Naive thymus-derived CD8-positive, alpha-beta T cell (primary cell): ENCODE results near the gene NDST1. TPM values are rescaled to one million over a fixed set of nuclear protein-coding genes. Genes with fewer than 3 reads are reported as not detected.
A peak's percentile ranks its signal among the peaks of the same experiment; 100 is the strongest.
"Not testable (repeated sequence)": the region's sequence is repeated elsewhere in the genome, so short reads cannot be mapped to it uniquely, and the experiment has no call there.

Source experiments
- ATAC-seq, 2 donors: fragments of 150-1000 bp; cut with Tn5 transposase in 1 of 2; sonication (Bioruptor Pico), chemical (Tn5 transposase) in 1 of 2; 1 replicate in 1 of 2; 2 replicates in 1 of 2; pipeline ENCODE4 v1.10.0; 2021; ENCODE audit warnings: mild to moderate bottlenecking in 2 of 2, moderate library complexity in 2 of 2
- POLR2A ChIA-PET: fragments of 350-600 bp; sonication (Branson Sonifier 250); formaldehyde crosslinking; loops from one replicate; lab custom pipeline; 2021; ENCODE audit warnings: antibody characterized with exemption; lab: Charles Lee
- DNase-seq, 10 donors: peaks; one replicate each; pipeline versions ENCODE4 v3.0.0 to v3.0.0-alpha.2; 2020 to 2022
- H3K27ac Mint-ChIP-seq, 10 donors: one replicate each; pipeline ENCODE4 v1.8.0; 2020 to 2022; ENCODE audit warnings: mild to moderate bottlenecking in 10 of 10, mixed read lengths in 10 of 10, moderate library complexity in 4 of 10, inconsistent platforms in 1 of 10
- H3K27me3 Mint-ChIP-seq, 5 donors: one replicate each; pipeline ENCODE4 v1.8.0; 2021 to 2022; ENCODE audit warnings: mixed read lengths in 5 of 5
- H3K36me3 Mint-ChIP-seq, 3 donors: one replicate each; pipeline ENCODE4 v1.8.0; 2020 to 2022; ENCODE audit warnings: mixed read lengths in 3 of 3, mild to moderate bottlenecking in 2 of 3, inconsistent platforms in 1 of 3
- H3K4me1 Mint-ChIP-seq, 4 donors: one replicate each; pipeline ENCODE4 v1.8.0; 2021 to 2022; ENCODE audit warnings: mixed read lengths in 4 of 4
- H3K4me3 Mint-ChIP-seq, 10 donors: one replicate each; pipeline ENCODE4 v1.8.0; 2020 to 2022; ENCODE audit warnings: mild to moderate bottlenecking in 10 of 10, mixed read lengths in 10 of 10, moderate library complexity in 6 of 10, inconsistent platforms in 1 of 10
- H3K9me3 Mint-ChIP-seq, 9 donors: one replicate each; pipeline ENCODE4 v1.8.0; 2020 to 2022; ENCODE audit warnings: mixed read lengths in 9 of 9, mild to moderate bottlenecking in 3 of 9, inconsistent platforms in 1 of 9, moderate library complexity in 1 of 9
- polyA plus RNA-seq, 3 donors: library from polyadenylated mRNA; unstranded; fragments of 300-500 nt; fragmentation: Illumina TruSeq; gene quantifications; one replicate each; pipeline ENCODE4 v1.2.3, GENCODE V29; 2021
- total RNA-seq, 8 experiments: library from RNA in 2 of 8; stranded (reverse) in 2 of 8; gene quantifications; one replicate each; pipeline ENCODE4 v1.2.3 and lab custom pipeline; 2021 to 2026

NDST1 gene
- total and polyA plus RNA-seq, 5 experiments from 2014 or later, result 0.54 to 0.81 (median 0.55) TPM; not detected in 2

- Mint-ChIP-seq H3K27ac (no peak overlapping the region), H3K9me3 (no peaks in the 10 kb centered on the region), H3K27me3 (no peaks in the 10 kb centered on the region), H3K4me1 (no peaks in the 10 kb centered on the region), H3K36me3 (no peaks in the 10 kb centered on the region), H3K4me3 (no peak overlapping the region)
- DNase-seq, result no peak
- ATAC-seq, result no peak
- POLR2A ChIA-PET, result no interaction called here
Measured at GRCh38 chr5:150513375-150514309, 5.7 kb downstream of the NDST1 start.

GRCh38 chr5:150514708-150515211 lies 6.8 kb downstream of the NDST1 start:
- DNase-seq, result no peak
- no peak for ATAC-seq
- no peaks in the 10 kb centered on the region for H3K4me1 Mint-ChIP-seq
- H3K27me3 Mint-ChIP-seq, result no peaks in the 10 kb centered on the region
- POLR2A ChIA-PET, result no interaction called here
- H3K9me3 Mint-ChIP-seq, result no peaks in the 10 kb centered on the region
- no peaks in the 10 kb centered on the region for H3K36me3 Mint-ChIP-seq
- peak overlapping the region in 1 of 10 donors; percentile 2 for H3K27ac Mint-ChIP-seq
- H3K4me3 Mint-ChIP-seq, result no peak overlapping the region

- DNase-seq (no peak), ATAC-seq (no peak)
- no peaks in the 10 kb centered on the region for H3K36me3 Mint-ChIP-seq
- POLR2A ChIA-PET, result no interaction called here
- H3K9me3 Mint-ChIP-seq, result no peaks in the 10 kb centered on the region
- no peaks in the 10 kb centered on the region for H3K4me1 Mint-ChIP-seq
- no peaks in the 10 kb centered on the region for H3K27me3 Mint-ChIP-seq
- H3K27ac Mint-ChIP-seq, result peak overlapping the region in 2 of 10 donors; percentile 2 to 41
- no peak overlapping the region for H3K4me3 Mint-ChIP-seq
Measured at GRCh38 chr5:150515446-150515845, 7.5 kb downstream of the NDST1 start.

- no peak overlapping the region for H3K4me3 Mint-ChIP-seq
- POLR2A ChIA-PET, result no interaction called here
- ATAC-seq (no peak), DNase-seq (no peak)
- no peak overlapping the region for H3K27ac Mint-ChIP-seq
- no peaks in the 10 kb centered on the region for H3K27me3 Mint-ChIP-seq
- no peaks in the 10 kb centered on the region for H3K4me1 Mint-ChIP-seq
- no peaks in the 10 kb centered on the region for H3K9me3 Mint-ChIP-seq
- no peaks in the 10 kb centered on the region for H3K36me3 Mint-ChIP-seq
Measured at GRCh38 chr5:150516011-150516410, 8.1 kb downstream of the NDST1 start.

- Mint-ChIP-seq H3K4me3 (no peak overlapping the region), H3K9me3 (no peaks in the 10 kb centered on the region), H3K36me3 (no peaks in the 10 kb centered on the region), H3K27me3 (no peaks in the 10 kb centered on the region), H3K27ac (no peak overlapping the region), H3K4me1 (no peaks in the 10 kb centered on the region)
- DNase-seq (no peak), ATAC-seq (no peak)
- POLR2A ChIA-PET, result no interaction called here
Measured at GRCh38 chr5:150517272-150518152, 9.6 kb downstream of the NDST1 start.

GRCh38 chr5:150518712-150519559 lies 11.0 kb downstream of the NDST1 start:
- POLR2A ChIA-PET, H3K4me3 Mint-ChIP-seq, H3K9me3 Mint-ChIP-seq, DNase-seq, H3K36me3 Mint-ChIP-seq, H3K4me1 Mint-ChIP-seq, ATAC-seq, H3K27me3 Mint-ChIP-seq: not testable (repeated sequence)
- peak overlapping the region in 1 of 10 donors; percentile 46 for H3K27ac Mint-ChIP-seq

- H3K4me3 Mint-ChIP-seq, result no peak overlapping the region
- POLR2A ChIA-PET, result no interaction called here
- DNase-seq, result no peak
- no peaks in the 10 kb centered on the region for H3K36me3 Mint-ChIP-seq
- ATAC-seq, result no peak
- no peaks in the 10 kb centered on the region for H3K27me3 Mint-ChIP-seq
- no peak overlapping the region for H3K27ac Mint-ChIP-seq
- H3K4me1 Mint-ChIP-seq, result no peaks in the 10 kb centered on the region
- no peaks in the 10 kb centered on the region for H3K9me3 Mint-ChIP-seq
Measured at GRCh38 chr5:150519560-150519945, 11.6 kb downstream of the NDST1 start.

- no peak for ATAC-seq
- DNase-seq, result no peak
- no peaks in the 10 kb centered on the region for H3K9me3 Mint-ChIP-seq
- POLR2A ChIA-PET, result no interaction called here
- no peaks in the 10 kb centered on the region for H3K27me3 Mint-ChIP-seq
- H3K4me1 Mint-ChIP-seq, result no peaks in the 10 kb centered on the region
- H3K4me3 Mint-ChIP-seq, result no peak overlapping the region
- no peak overlapping the region for H3K27ac Mint-ChIP-seq
- no peaks in the 10 kb centered on the region for H3K36me3 Mint-ChIP-seq
Measured at GRCh38 chr5:150519978-150520377, 12.0 kb downstream of the NDST1 start.

GRCh38 chr5:150520747-150521521 lies 13.0 kb downstream of the NDST1 start:
- no peak for DNase-seq
- Mint-ChIP-seq H3K4me1 (no peaks in the 10 kb centered on the region), H3K4me3 (no peak overlapping the region), H3K9me3 (no peaks in the 10 kb centered on the region), H3K27ac (no peak overlapping the region), H3K36me3 (no peaks in the 10 kb centered on the region), H3K27me3 (no peaks in the 10 kb centered on the region)
- no peak for ATAC-seq
- POLR2A ChIA-PET, result no interaction called here

- no peaks in the 10 kb centered on the region for H3K9me3 Mint-ChIP-seq
- no peak for ATAC-seq
- no peaks in the 10 kb centered on the region for H3K36me3 Mint-ChIP-seq
- H3K4me1 Mint-ChIP-seq, result no peaks in the 10 kb centered on the region
- POLR2A ChIA-PET, result no interaction called here
- no peaks in the 10 kb centered on the region for H3K27me3 Mint-ChIP-seq
- H3K4me3 Mint-ChIP-seq, result no peak overlapping the region
- DNase-seq, result no peak
- H3K27ac Mint-ChIP-seq, result peak overlapping the region in 1 of 10 donors; percentile 53
Measured at GRCh38 chr5:150521522-150521817, 13.5 kb downstream of the NDST1 start.

GRCh38 chr5:150521939-150522503 lies 14.1 kb downstream of the NDST1 start:
- no peaks in the 10 kb centered on the region for H3K36me3 Mint-ChIP-seq
- ATAC-seq, result no peak
- H3K4me3 Mint-ChIP-seq, result no peak overlapping the region
- POLR2A ChIA-PET, result no interaction called here
- no peaks in the 10 kb centered on the region for H3K27me3 Mint-ChIP-seq
- H3K27ac Mint-ChIP-seq, result peak overlapping the region in 2 of 10 donors; percentile 34 to 53
- no peaks in the 10 kb centered on the region for H3K9me3 Mint-ChIP-seq
- DNase-seq, result no peak
- H3K4me1 Mint-ChIP-seq, result no peaks in the 10 kb centered on the region
